Measurements from ENCODE around the gene SNRPD1. TPM values are rescaled to one million over a fixed set of nuclear protein-coding genes. Genes with fewer than 3 reads are reported as not detected.
A peak's percentile ranks its signal among the peaks of the same experiment; 100 is the strongest.
"Not testable (repeated sequence)": the region's sequence is repeated elsewhere in the genome, so short reads cannot be mapped to it uniquely, and the experiment has no call there.

SNRPD1 gene
- total RNA-seq (10 to 100 TPM; 28.0 to 49.5 TPM), polyA plus RNA-seq (ENCODE audit: insufficient read length in 6 of 6) (100 to 1,000 TPM; 126 to 149 (median 138) TPM)
- long read RNA-seq, donor 1, full-length matches to known transcripts: 167 of 193 reads
- long read RNA-seq, donor 1, partial matches to known transcripts: 26 of 193 reads
- long read RNA-seq, donor 1, other reads (novel, unspliced or antisense): 0 of 193 reads
- long read RNA-seq, donor 2, full-length matches to known transcripts: 144 of 185 reads
- long read RNA-seq, donor 2, partial matches to known transcripts: 41 of 185 reads
- long read RNA-seq, donor 2, other reads (novel, unspliced or antisense): 0 of 185 reads
- long read RNA-seq, donor 3, full-length matches to known transcripts: 149 of 165 reads
- long read RNA-seq, donor 3, partial matches to known transcripts: 11 of 165 reads
- long read RNA-seq, donor 3, other reads (novel, unspliced or antisense): 5 of 165 reads
- long read RNA-seq, donor 4, full-length matches to known transcripts: 58 of 70 reads
- long read RNA-seq, donor 4, partial matches to known transcripts: 10 of 70 reads
- long read RNA-seq, donor 4, other reads (novel, unspliced or antisense): 2 of 70 reads
- long read RNA-seq, donor 5, full-length matches to known transcripts: 129 of 148 reads
- long read RNA-seq, donor 5, partial matches to known transcripts: 19 of 148 reads
- long read RNA-seq, donor 5, other reads (novel, unspliced or antisense): 0 of 148 reads
- long read RNA-seq, donor 6, full-length matches to known transcripts: 140 of 153 reads
- long read RNA-seq, donor 6, partial matches to known transcripts: 13 of 153 reads
- long read RNA-seq, donor 6, other reads (novel, unspliced or antisense): 0 of 153 reads
- long read RNA-seq, donor 7, full-length matches to known transcripts: 64 of 70 reads
- long read RNA-seq, donor 7, partial matches to known transcripts: 6 of 70 reads
- long read RNA-seq, donor 7, other reads (novel, unspliced or antisense): 0 of 70 reads
- long read RNA-seq, donor 8, full-length matches to known transcripts: 78 of 83 reads
- long read RNA-seq, donor 8, partial matches to known transcripts: 5 of 83 reads
- long read RNA-seq, donor 8, other reads (novel, unspliced or antisense): 0 of 83 reads
- long read RNA-seq, donor 9: 0 reads
- long read RNA-seq, donor 10, full-length matches to known transcripts: 78 of 84 reads
- long read RNA-seq, donor 10, partial matches to known transcripts: 0 of 84 reads
- long read RNA-seq, donor 10, other reads (novel, unspliced or antisense): 6 of 84 reads
- long read RNA-seq, donor 11: 0 reads
- long read RNA-seq, donor 12, full-length matches to known transcripts: 89 of 96 reads
- long read RNA-seq, donor 12, partial matches to known transcripts: 7 of 96 reads
- long read RNA-seq, donor 12, other reads (novel, unspliced or antisense): 0 of 96 reads

- peaks cover 7 to 29% of the 10 kb centered on the region in 2 donors for H3K4me1 ChIP-seq
These were observed at the start of gene SNRPD1 for GRCh38 chr18:21612125-21613039. TSS of gene SNRPD1 (plus strand) at chr18:21612314. CDS start at chr18:21612430, 116 bp downstream.

GRCh38 chr18:21571772-21572171, 40.3 kb upstream of the SNRPD1 start:
- H3K27ac ChIP-seq: no peak overlapping the region
- H3K36me3 ChIP-seq: peaks cover 0 to 90% of the 10 kb centered on the region in 2 donors
- DNase-seq (no peak), ATAC-seq (no peak)
- H3K4me3 ChIP-seq: no peak overlapping the region
- H3K27me3 ChIP-seq: no peaks in the 10 kb centered on the region
- TF ChIP-seq CTCF (IDR thresholded peaks at IDR 0.05): no peak
- no peaks in the 10 kb centered on the region for H3K9me3 ChIP-seq
- no peaks in the 10 kb centered on the region for H3K4me1 ChIP-seq
- intact Hi-C loops (cut with DNase I): no loop called here

More at GRCh38 chr18:21612125-21613039, at the start of gene SNRPD1:
- H3K4me3 ChIP-seq: peak within 1 kb of the TSS; percentile 75 to 94
- H3K27me3 ChIP-seq: no peaks in the 10 kb centered on the region
- H3K36me3 ChIP-seq: peaks cover 0 to 26% of the 10 kb centered on the region in 2 donors
- intact Hi-C loops (cut with DNase I): no loop called here
- no peaks in the 10 kb centered on the region for H3K9me3 ChIP-seq
- peak; percentile 87 to 98 (median 92) for DNase-seq
- peak; percentile 100 for ATAC-seq
- H3K27ac ChIP-seq: peak within 1 kb of the TSS; percentile 83 to 85
- peak; percentile 95 to 98 for TF ChIP-seq CTCF (IDR thresholded peaks at IDR 0.05)

- Histone ChIP-seq H3K36me3 (peaks cover 0 to 69% of the 10 kb centered on the region in 2 donors), H3K27ac (no peak overlapping the region), H3K4me1 (no peaks in the 10 kb centered on the region), H3K4me3 (no peak overlapping the region), H3K9me3 (no peaks in the 10 kb centered on the region), H3K27me3 (no peaks in the 10 kb centered on the region)
- ATAC-seq (no peak), DNase-seq (no peak)
- intact Hi-C loops (cut with DNase I): no loop called here
- no peak for TF ChIP-seq CTCF (IDR thresholded peaks at IDR 0.05)
These were observed 36.5 kb upstream of the SNRPD1 start for GRCh38 chr18:21575656-21576055.

- H3K36me3 ChIP-seq: peaks cover 0 to 32% of the 10 kb centered on the region in 2 donors
- intact Hi-C loops (cut with DNase I): no loop called here
- TF ChIP-seq CTCF (IDR thresholded peaks at IDR 0.05): no peak
- no peak overlapping the region for H3K27ac ChIP-seq
- ATAC-seq: no peak
- no peak for DNase-seq
- H3K4me3 ChIP-seq: no peak overlapping the region
- no peaks in the 10 kb centered on the region for H3K9me3 ChIP-seq
- H3K27me3 ChIP-seq: no peaks in the 10 kb centered on the region
- H3K4me1 ChIP-seq: no peaks in the 10 kb centered on the region
These were observed 27.7 kb upstream of the SNRPD1 start for GRCh38 chr18:21584391-21584790.

- H3K27me3 ChIP-seq; H3K27ac ChIP-seq; H3K9me3 ChIP-seq; H3K4me1 ChIP-seq; intact Hi-C loops (cut with DNase I); H3K4me3 ChIP-seq; H3K36me3 ChIP-seq; ATAC-seq: not testable (repeated sequence)
- DNase-seq: peak in 1 of 4 donors; percentile 65
These were observed 19.8 kb upstream of the SNRPD1 start for GRCh38 chr18:21592361-21592760.
